Astrocyte (in vitro differentiated cells and primary cell): ENCODE data around the gene CELF5. TPM values are rescaled to one million over a fixed set of nuclear protein-coding genes. Genes with fewer than 3 reads are reported as not detected.

Experiments
- DNase-seq: peaks from one replicate; pipeline ENCODE4 v3.0.0-alpha.2; 2010; ENCODE audit warnings: low read depth
- FAIRE-seq: peaks from 2 replicates; lab custom pipeline; 2011; peaks lifted over from hg19 to GRCh38; lab: Jason Lieb, UNC
- H2AFZ ChIP-seq: 2 replicates; pipeline ENCODE4 v1.6.0; 2012; ENCODE audit warnings: low read depth, low read length, inconsistent platforms
- H3K27ac ChIP-seq: 2 replicates; pipeline ENCODE4 v1.5.1; 2011; ENCODE audit warnings: low read depth, low read length, inconsistent platforms
- H3K27me3 ChIP-seq: 2 replicates; pipeline ENCODE4 v1.6.0; 2011; ENCODE audit warnings: low read length, inconsistent platforms; ENCODE audit not compliant: insufficient read depth
- H3K36me3 ChIP-seq: 2 replicates; pipeline ENCODE4 v1.5.1; 2011; ENCODE audit warnings: low read length, inconsistent platforms; ENCODE audit not compliant: insufficient read depth
- H3K4me1 ChIP-seq: 2 replicates; pipeline ENCODE4 v1.5.1; 2011; ENCODE audit warnings: low read length, inconsistent platforms; ENCODE audit not compliant: insufficient read depth
- H3K4me2 ChIP-seq: 2 replicates; pipeline ENCODE4 v1.6.0; 2012; ENCODE audit warnings: low read length, inconsistent platforms
- H3K4me3 ChIP-seq: 2 replicates; pipeline ENCODE4 v1.5.1; 2011; ENCODE audit warnings: low read depth, mild to moderate bottlenecking, low read length, inconsistent platforms; ENCODE audit not compliant: insufficient read depth
- H3K79me2 ChIP-seq: 2 replicates; pipeline ENCODE4 v1.6.0; 2012; ENCODE audit warnings: mild to moderate bottlenecking, low read length, inconsistent platforms; ENCODE audit not compliant: insufficient read depth
- H3K9ac ChIP-seq: 2 replicates; pipeline ENCODE4 v1.6.0; 2012; ENCODE audit warnings: mild to moderate bottlenecking, low read length, inconsistent platforms
- H3K9me3 ChIP-seq: 2 replicates; pipeline ENCODE4 v1.5.1; 2012; ENCODE audit warnings: low read depth, mild to moderate bottlenecking, low read length, inconsistent platforms; ENCODE audit not compliant: insufficient read depth
- H4K20me1 ChIP-seq: 2 replicates; pipeline ENCODE4 v1.6.0; 2012; ENCODE audit warnings: low read length, inconsistent platforms; ENCODE audit not compliant: insufficient read depth
- H3K27ac Mint-ChIP-seq: one replicate; pipeline ENCODE4 v1.8.0; 2021; ENCODE audit warnings: mild to moderate bottlenecking, mixed read lengths; ENCODE audit not compliant: unreplicated experiment
- H3K27me3 Mint-ChIP-seq: one replicate; pipeline ENCODE4 v1.8.0; 2021; ENCODE audit warnings: low read depth, mixed read lengths; ENCODE audit not compliant: unreplicated experiment
- H3K36me3 Mint-ChIP-seq: one replicate; pipeline ENCODE4 v1.8.0; 2021; ENCODE audit warnings: low read depth, mixed read lengths; ENCODE audit not compliant: unreplicated experiment
- H3K4me1 Mint-ChIP-seq: one replicate; pipeline ENCODE4 v1.8.0; 2021; ENCODE audit warnings: low read depth, mixed read lengths; ENCODE audit not compliant: unreplicated experiment
- H3K4me3 Mint-ChIP-seq: one replicate; pipeline ENCODE4 v1.8.0; 2021; ENCODE audit warnings: mild to moderate bottlenecking, moderate library complexity, mixed read lengths; ENCODE audit not compliant: unreplicated experiment
- H3K9me3 Mint-ChIP-seq: one replicate; pipeline ENCODE4 v1.8.0; 2021; ENCODE audit warnings: mild to moderate bottlenecking, mixed read lengths; ENCODE audit not compliant: unreplicated experiment
- EZH2 ChIP-seq: IDR thresholded peaks from 2 replicates; pipeline ENCODE4 v1.6.1; 2012; ENCODE audit warnings: mild to moderate bottlenecking, low read length, inconsistent platforms; ENCODE audit not compliant: insufficient read depth
- total RNA-seq: library from RNA; stranded (reverse); gene quantifications from 2 replicates; pipeline ENCODE4 v1.2.1, GENCODE V29; 2021
- TF ChIP-seq, protein P1 (sequence below): IDR thresholded peaks from 2 replicates; pipeline ENCODE4 v1.5.1; 2011; ENCODE audit warnings: low read depth, mild to moderate bottlenecking, inconsistent platforms, low read length, moderate library complexity; ENCODE audit not compliant: insufficient read depth

CELF5 gene
- total RNA-seq, 1 donor from 2014 or later: 1.2 TPM

DNA sequence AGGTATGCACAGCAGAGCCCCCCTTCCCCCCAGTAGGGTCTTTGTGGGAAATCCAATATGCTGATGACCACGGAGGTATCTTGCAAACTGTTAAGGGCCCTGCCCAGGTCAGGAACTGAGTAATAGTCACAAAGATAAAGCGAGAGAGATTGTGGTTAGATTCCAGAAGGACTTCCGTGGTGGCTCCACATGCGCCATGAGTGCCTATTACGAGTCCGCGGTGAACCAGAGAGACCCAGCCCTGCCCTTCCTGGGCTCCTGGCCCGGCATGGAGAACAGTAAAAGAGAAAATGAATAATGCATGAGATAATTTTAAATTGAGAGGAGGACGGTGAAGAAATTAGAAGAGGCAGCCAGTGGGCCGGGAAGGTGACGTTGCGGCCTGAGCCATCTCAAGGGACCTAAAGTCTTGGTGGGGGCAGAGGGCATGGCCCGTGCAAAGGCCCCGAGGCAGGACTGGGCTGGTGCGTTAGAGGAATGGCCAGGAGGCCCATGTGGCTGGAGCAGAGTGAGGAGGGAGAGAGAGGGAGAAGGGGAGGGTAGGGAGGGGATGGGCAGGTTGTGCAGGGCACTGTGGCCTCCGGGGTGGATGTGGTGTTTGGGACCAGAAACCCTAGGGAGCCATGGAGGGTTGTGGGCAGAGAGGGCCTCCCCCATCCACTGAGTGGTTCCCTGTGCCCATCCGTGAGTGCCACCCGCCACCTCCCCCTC, 95.3 kb downstream of the CELF5 start:
- Histone ChIP-seq H3K9me3 (no peaks in the 10 kb centered on the region), H3K36me3 (no peaks in the 10 kb centered on the region), H3K4me3 (no peak overlapping the region), H4K20me1 (no peaks in the 10 kb centered on the region), H3K4me2 (peak overlapping the region; percentile 47), H3K79me2 (no peaks in the 10 kb centered on the region), H3K4me1 (peaks cover 7% of the 10 kb centered on the region), H2AFZ (no peak overlapping the region), H3K27ac (no peak overlapping the region), H3K9ac (peak overlapping the region; percentile 27), H3K27me3 (peaks cover 8% of the 10 kb centered on the region)
- FAIRE-seq: no peak
- Mint-ChIP-seq H3K36me3 (no peaks in the 10 kb centered on the region), H3K4me1 (no peaks in the 10 kb centered on the region), H3K27me3 (peaks cover 54% of the 10 kb centered on the region), H3K4me3 (no peak overlapping the region), H3K9me3 (peaks cover 3% of the 10 kb centered on the region), H3K27ac (no peak overlapping the region)
- TF ChIP-seq, protein P1, sequence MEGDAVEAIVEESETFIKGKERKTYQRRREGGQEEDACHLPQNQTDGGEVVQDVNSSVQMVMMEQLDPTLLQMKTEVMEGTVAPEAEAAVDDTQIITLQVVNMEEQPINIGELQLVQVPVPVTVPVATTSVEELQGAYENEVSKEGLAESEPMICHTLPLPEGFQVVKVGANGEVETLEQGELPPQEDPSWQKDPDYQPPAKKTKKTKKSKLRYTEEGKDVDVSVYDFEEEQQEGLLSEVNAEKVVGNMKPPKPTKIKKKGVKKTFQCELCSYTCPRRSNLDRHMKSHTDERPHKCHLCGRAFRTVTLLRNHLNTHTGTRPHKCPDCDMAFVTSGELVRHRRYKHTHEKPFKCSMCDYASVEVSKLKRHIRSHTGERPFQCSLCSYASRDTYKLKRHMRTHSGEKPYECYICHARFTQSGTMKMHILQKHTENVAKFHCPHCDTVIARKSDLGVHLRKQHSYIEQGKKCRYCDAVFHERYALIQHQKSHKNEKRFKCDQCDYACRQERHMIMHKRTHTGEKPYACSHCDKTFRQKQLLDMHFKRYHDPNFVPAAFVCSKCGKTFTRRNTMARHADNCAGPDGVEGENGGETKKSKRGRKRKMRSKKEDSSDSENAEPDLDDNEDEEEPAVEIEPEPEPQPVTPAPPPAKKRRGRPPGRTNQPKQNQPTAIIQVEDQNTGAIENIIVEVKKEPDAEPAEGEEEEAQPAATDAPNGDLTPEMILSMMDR: no peak
- no peak for TF ChIP-seq EZH2
- DNase-seq: peak; percentile 84

DNA sequence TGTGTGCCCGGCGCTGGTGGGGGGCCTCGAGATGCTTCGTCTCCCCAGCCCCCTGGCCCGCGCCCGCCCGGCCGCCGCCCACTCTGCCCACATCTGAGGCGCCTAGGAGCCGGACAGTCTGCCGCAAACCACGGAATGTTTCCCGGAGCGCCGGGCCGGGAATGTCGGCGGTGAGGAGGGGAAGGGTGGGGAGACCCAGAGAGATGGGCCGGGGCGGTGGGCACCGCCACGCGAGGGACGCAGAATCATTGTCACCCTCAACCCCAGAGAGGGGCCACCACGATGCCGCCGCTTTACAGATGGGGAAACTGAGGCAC, 95.9 kb downstream of the CELF5 start:
- Mint-ChIP-seq H3K9me3 (peaks cover 3% of the 10 kb centered on the region), H3K27ac (no peak overlapping the region), H3K4me3 (no peak overlapping the region), H3K4me1 (no peaks in the 10 kb centered on the region), H3K36me3 (no peaks in the 10 kb centered on the region), H3K27me3 (peaks cover 57% of the 10 kb centered on the region)
- Histone ChIP-seq H3K27ac (no peak overlapping the region), H3K4me1 (peaks cover 7% of the 10 kb centered on the region), H3K36me3 (no peaks in the 10 kb centered on the region), H3K9me3 (no peaks in the 10 kb centered on the region), H4K20me1 (no peaks in the 10 kb centered on the region), H3K79me2 (no peaks in the 10 kb centered on the region), H3K27me3 (peaks cover 8% of the 10 kb centered on the region), H3K4me2 (peak overlapping the region; percentile 47), H2AFZ (no peak overlapping the region), H3K9ac (no peak overlapping the region), H3K4me3 (no peak overlapping the region)
- peak; percentile 26 for DNase-seq
- no peak for FAIRE-seq
- TF ChIP-seq, protein P1: no peak
- no peak for TF ChIP-seq EZH2

DNA sequence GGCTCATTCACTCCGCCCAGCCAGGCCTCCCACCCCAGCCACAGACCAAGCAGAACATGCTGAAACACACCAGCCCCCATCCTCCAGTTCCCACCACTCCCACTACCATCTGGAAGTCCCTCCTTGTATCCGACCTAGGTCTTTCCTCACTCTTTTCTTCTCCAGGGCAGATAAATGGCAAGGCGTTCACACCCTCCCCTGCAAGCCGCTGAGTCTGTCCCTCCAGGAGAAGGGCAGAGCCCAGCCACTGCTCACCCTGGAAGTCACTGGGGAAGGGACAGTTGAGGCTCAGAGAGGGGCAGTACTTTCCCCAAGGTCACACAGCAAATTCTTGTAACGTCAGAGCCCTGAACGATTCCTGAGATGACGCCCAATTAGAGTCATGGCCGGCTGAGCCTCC, 96.4 kb downstream of the CELF5 start:
- no peak overlapping the region for H3K9ac ChIP-seq
- no peaks in the 10 kb centered on the region for H3K9me3 ChIP-seq
- H3K4me3 ChIP-seq: no peak overlapping the region
- H3K27ac Mint-ChIP-seq: no peak overlapping the region
- no peaks in the 10 kb centered on the region for H3K36me3 ChIP-seq
- H3K27me3 ChIP-seq: peaks cover 8% of the 10 kb centered on the region
- H3K4me1 Mint-ChIP-seq: no peaks in the 10 kb centered on the region
- peaks cover 3% of the 10 kb centered on the region for H3K9me3 Mint-ChIP-seq
- TF ChIP-seq, protein P1: no peak
- no peak for TF ChIP-seq EZH2
- no peak overlapping the region for H3K27ac ChIP-seq
- no peak for DNase-seq
- H3K4me2 ChIP-seq: no peak overlapping the region
- H3K27me3 Mint-ChIP-seq: peaks cover 55% of the 10 kb centered on the region
- H2AFZ ChIP-seq: no peak overlapping the region
- no peaks in the 10 kb centered on the region for H3K36me3 Mint-ChIP-seq
- peaks cover 7% of the 10 kb centered on the region for H3K4me1 ChIP-seq
- no peaks in the 10 kb centered on the region for H3K79me2 ChIP-seq
- H4K20me1 ChIP-seq: no peaks in the 10 kb centered on the region
- H3K4me3 Mint-ChIP-seq: no peak overlapping the region
- FAIRE-seq: no peak
